Mesothelial cell of epicardium (in vitro differentiated cells): Measurements from ENCODE around the gene LY6G6F. TPM values are rescaled to one million over a fixed set of nuclear protein-coding genes. Genes with fewer than 3 reads are reported as not detected.

Experiments
- DNase-seq, 2 experiments: peaks; one replicate each; pipeline ENCODE4 v3.0.0; 2021; ENCODE audit warnings: low spot score in 2 of 2; ENCODE audit not compliant: unreplicated experiment in 2 of 2
- H3K27ac Mint-ChIP-seq: 2 replicates; pipeline ENCODE4 v1.8.0; 2021; ENCODE audit warnings: mixed read lengths
- H3K27me3 Mint-ChIP-seq: 2 replicates; pipeline ENCODE4 v1.8.0; 2021; ENCODE audit warnings: low read depth, mixed read lengths
- H3K36me3 Mint-ChIP-seq: 2 replicates; pipeline ENCODE4 v1.8.0; 2021; ENCODE audit warnings: mixed read lengths
- H3K4me1 Mint-ChIP-seq: 2 replicates; pipeline ENCODE4 v1.8.0; 2021; ENCODE audit warnings: mixed read lengths
- H3K4me3 Mint-ChIP-seq: 2 replicates; pipeline ENCODE4 v1.8.0; 2021; ENCODE audit warnings: mild to moderate bottlenecking, moderate library complexity, mixed read lengths
- H3K9me3 Mint-ChIP-seq: 2 replicates; pipeline ENCODE4 v1.8.0; 2021; ENCODE audit warnings: mixed read lengths
- total RNA-seq: library from RNA; stranded (reverse); gene quantifications from 3 replicates; pipeline ENCODE4 v1.2.1, GENCODE V29; 2021
- TF ChIP-seq, protein P1 (sequence below): fragments of 200-600 bp; sonication (generic); IDR thresholded peaks from one replicate; pipeline ENCODE4 v1.5.0; 2021; ENCODE audit warnings: antibody characterized with exemption; ENCODE audit not compliant: unreplicated experiment

The LY6G6F gene, protein sequence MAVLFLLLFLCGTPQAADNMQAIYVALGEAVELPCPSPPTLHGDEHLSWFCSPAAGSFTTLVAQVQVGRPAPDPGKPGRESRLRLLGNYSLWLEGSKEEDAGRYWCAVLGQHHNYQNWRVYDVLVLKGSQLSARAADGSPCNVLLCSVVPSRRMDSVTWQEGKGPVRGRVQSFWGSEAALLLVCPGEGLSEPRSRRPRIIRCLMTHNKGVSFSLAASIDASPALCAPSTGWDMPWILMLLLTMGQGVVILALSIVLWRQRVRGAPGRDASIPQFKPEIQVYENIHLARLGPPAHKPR
- total RNA-seq: not detected in 3 replicates

DNA sequence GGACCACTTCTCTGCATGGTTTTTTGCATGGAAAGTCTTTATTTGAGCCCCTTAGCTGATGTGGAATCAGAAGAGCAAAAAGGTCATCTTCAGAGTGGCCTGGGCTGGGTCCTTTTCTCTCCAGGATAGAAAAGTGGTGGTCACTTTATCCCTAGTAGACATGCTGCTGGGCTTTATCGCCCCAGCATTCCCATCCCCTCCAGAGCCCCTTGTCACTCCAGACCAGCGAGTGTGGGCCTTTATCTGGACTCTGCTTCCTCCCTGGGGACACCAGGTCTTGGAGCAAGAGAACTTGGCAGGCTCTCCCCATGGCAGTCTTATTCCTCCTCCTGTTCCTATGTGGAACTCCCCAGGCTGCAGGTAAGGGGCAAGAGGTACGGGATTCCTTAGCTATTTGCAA is at the start of gene LY6G6F:
TSS of gene LY6G6F (plus strand) at position 268 of the 400 bp plus-strand sequence. CDS start at position 309, 41 bp downstream.
- TF ChIP-seq, protein P1, sequence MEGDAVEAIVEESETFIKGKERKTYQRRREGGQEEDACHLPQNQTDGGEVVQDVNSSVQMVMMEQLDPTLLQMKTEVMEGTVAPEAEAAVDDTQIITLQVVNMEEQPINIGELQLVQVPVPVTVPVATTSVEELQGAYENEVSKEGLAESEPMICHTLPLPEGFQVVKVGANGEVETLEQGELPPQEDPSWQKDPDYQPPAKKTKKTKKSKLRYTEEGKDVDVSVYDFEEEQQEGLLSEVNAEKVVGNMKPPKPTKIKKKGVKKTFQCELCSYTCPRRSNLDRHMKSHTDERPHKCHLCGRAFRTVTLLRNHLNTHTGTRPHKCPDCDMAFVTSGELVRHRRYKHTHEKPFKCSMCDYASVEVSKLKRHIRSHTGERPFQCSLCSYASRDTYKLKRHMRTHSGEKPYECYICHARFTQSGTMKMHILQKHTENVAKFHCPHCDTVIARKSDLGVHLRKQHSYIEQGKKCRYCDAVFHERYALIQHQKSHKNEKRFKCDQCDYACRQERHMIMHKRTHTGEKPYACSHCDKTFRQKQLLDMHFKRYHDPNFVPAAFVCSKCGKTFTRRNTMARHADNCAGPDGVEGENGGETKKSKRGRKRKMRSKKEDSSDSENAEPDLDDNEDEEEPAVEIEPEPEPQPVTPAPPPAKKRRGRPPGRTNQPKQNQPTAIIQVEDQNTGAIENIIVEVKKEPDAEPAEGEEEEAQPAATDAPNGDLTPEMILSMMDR: no peak
- Mint-ChIP-seq H3K27ac (no peak within 1 kb of the TSS), H3K4me1 (peaks cover 9% of the 10 kb centered on the region), H3K27me3 (no peaks in the 10 kb centered on the region), H3K4me3 (no peak within 1 kb of the TSS), H3K9me3 (no peaks in the 10 kb centered on the region), H3K36me3 (no peaks in the 10 kb centered on the region)
- DNase-seq: no peak

DNA sequence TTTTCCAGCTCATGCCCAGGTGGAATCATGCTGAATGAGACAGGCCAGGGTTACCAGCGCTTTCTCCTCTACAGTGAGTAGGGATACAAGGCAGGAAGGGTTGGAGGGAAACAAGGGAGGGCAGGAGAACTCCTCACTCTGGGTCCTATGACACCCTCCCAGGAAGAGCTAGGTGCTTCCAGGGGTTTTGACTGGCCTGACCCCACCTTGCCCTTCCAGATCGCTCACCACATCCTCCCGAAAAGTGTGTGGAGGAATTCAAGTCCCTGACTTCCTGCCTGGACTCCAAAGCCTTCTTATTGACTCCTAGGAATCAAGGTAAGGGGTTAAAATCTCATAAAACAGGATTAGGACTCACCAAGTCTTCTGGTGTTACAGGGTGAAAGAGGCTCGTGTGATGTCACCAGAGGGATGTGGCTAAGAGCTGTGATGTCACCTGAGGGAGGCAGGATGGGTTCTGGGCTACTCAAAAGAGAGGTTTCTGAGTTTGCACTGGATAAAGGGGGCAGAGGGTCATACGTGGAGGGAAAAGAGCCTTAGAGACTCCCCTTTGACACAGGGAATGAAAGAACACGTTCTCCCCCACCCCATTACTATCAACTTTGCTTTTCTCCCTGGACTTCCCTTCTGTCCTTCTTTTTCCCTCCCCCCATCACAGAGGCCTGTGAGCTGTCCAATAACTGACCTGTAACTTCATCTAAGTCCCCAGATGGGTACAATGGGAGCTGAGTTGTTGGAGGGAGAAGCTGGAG is 49.1 kb upstream of the LY6G6F start:
- TF ChIP-seq, protein P1: no peak
- H3K27ac Mint-ChIP-seq: no peak overlapping the region
- peak overlapping the region; percentile 13 for H3K4me3 Mint-ChIP-seq
- peaks cover 7% of the 10 kb centered on the region for H3K36me3 Mint-ChIP-seq
- no peaks in the 10 kb centered on the region for H3K9me3 Mint-ChIP-seq
- DNase-seq: no peak
- no peaks in the 10 kb centered on the region for H3K27me3 Mint-ChIP-seq
- peaks cover 39% of the 10 kb centered on the region for H3K4me1 Mint-ChIP-seq

DNA sequence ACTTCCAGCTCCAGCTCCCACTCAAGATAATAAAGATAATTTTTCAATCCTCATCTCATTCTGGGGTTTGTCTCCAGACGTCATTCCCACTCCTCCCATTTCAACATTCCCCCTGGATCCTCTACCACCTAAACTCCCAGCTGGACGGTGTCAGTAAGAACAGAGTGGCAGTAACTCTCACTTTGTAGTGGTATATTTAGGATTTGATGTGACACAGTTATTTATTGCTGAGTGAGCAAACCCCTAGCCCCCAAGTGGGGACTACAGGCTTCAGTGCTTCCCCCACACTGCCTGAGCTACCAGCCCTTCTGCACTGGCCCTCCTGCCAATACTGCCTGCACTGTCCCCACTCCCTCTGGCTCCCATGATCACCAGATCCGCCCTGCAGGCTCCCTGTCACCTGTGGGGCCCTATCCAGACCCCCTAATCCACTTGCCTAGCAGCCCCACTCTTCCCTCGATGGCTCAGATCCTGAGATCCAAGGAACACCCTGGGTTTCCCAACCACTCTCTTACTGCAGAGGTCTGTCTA is 48.4 kb upstream of the LY6G6F start:
- Mint-ChIP-seq H3K27ac (peak overlapping the region; percentile 26), H3K36me3 (peaks cover 7% of the 10 kb centered on the region), H3K4me3 (peak overlapping the region; percentile 86), H3K9me3 (no peaks in the 10 kb centered on the region), H3K4me1 (peaks cover 40% of the 10 kb centered on the region), H3K27me3 (no peaks in the 10 kb centered on the region)
- DNase-seq: no peak
- TF ChIP-seq, protein P1: no peak

DNA sequence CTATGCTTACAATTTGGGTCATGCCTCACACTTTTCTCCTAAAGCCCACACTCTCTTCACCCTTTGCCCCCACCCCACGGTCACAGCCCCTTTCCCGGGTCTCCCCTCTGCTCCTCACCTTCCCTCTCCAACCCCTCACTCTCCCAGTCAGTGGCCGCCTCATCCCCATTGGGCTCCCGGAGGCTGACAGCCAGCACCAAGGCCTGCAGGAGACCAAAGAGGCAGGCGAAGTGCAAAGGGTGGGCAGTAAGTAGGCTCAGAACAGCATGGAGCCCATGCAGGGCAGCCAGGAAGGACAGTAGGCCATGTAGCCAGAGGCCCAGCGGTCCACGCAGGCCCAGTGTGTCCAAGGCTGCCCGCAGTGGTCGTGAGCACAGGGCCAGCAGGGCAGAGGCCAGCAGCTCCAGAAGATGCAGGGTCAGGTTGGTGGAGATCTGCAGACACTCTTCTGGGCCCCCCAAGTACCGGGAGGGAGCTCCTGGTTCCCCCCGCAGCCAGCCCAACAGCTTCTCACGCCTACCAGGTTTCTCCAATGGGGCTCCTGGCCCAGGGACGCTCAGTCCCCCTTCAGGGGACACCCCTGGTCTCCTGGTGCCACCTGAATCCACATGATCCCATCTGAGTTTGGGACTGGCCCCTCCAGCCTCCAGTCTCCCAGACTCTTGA is 47.5 kb upstream of the LY6G6F start:
- TF ChIP-seq, protein P1: no peak
- Mint-ChIP-seq H3K27ac (peak overlapping the region; percentile 91), H3K4me1 (peaks cover 48% of the 10 kb centered on the region)

DNA sequence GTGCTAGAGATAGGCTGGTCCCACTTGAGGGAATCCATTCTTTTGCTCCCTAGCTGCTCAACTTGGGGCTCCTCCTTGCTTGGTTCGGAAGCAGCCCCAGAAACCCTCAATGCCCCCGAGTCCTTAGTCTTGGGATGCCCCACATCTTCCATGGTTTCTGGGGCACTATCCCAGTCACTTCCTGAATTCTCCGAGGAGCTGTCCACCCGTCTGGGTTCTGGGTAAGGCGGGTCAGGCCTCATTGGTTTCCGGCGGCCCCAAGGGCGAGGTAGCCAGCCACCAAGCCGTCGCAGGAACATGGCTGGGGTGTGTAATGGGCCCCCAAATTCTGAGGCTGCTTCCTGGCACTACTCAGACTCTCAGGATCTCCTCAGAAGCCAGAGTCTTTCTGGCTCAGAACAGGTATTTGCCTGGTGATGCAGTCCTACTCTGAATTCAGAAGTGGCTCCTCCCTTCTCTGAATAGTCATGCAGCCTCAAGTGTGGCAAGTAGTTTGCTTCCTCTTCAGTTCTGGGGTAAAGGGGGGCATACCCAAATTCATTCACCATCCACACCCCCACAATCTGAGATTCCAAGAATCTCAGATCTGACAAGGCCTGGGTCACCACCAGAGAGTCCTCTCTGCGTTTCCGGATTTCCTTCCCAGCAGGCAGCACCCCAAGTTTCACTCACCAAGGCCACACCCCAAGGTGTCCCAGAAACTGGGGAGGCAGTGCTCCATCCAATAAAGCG is 46.9 kb upstream of the LY6G6F start:
- H3K36me3 Mint-ChIP-seq: peaks cover 9% of the 10 kb centered on the region
- peak overlapping the region; percentile 91 for H3K27ac Mint-ChIP-seq
- peaks cover 55% of the 10 kb centered on the region for H3K4me1 Mint-ChIP-seq
- H3K9me3 Mint-ChIP-seq: no peaks in the 10 kb centered on the region
- H3K27me3 Mint-ChIP-seq: no peaks in the 10 kb centered on the region
- no peak for DNase-seq
- TF ChIP-seq, protein P1: no peak
- peak overlapping the region; percentile 86 for H3K4me3 Mint-ChIP-seq

More for the DNA sequence above, 47.5 kb upstream of the LY6G6F start:
- DNase-seq: no peak
- Mint-ChIP-seq H3K9me3 (no peaks in the 10 kb centered on the region), H3K36me3 (peaks cover 9% of the 10 kb centered on the region), H3K4me3 (peak overlapping the region; percentile 86), H3K27me3 (no peaks in the 10 kb centered on the region)
